Head of caudate nucleus (tissue), 42 donors: Measurements from ENCODE around the gene NDUFAF2.
"Not testable (repeated sequence)": the region's sequence is repeated elsewhere in the genome, so short reads cannot be mapped to it uniquely, and the experiment has no call there.

Experiments used
- DNase-seq, 42 donors: peaks; one replicate each; pipeline versions ENCODE4 v3.0.0 to v3.0.0-alpha.2; 2020 to 2021; ENCODE audit warnings: mixed read lengths in 7 of 42
- intact Hi-C: fragments of 100-400 bp; cut with DNase I; formaldehyde crosslinking; loops from one replicate; pipeline ENCODE4 v1.15.0; 2022

The NDUFAF2 gene

GRCh38 chr5:61093046-61093771 lies 148.2 kb downstream of the NDUFAF2 start:
- intact Hi-C loops, DNase-seq: not testable (repeated sequence)

- intact Hi-C loops, result no loop called here
- DNase-seq, result no peak
Observed at GRCh38 chr5:61097465-61097864, 152.5 kb downstream of the NDUFAF2 start.

- intact Hi-C loops, result no loop called here
- DNase-seq, result no peak
Observed at GRCh38 chr5:61098251-61098995, 153.4 kb downstream of the NDUFAF2 start.

- DNase-seq, result no peak
- intact Hi-C loops, result no loop called here
Observed at GRCh38 chr5:61100437-61100836, 155.4 kb downstream of the NDUFAF2 start.

GRCh38 chr5:61114441-61114840 lies 169.4 kb downstream of the NDUFAF2 start:
- intact Hi-C loops, result no loop called here

GRCh38 chr5:61115968-61116367 lies 171.0 kb downstream of the NDUFAF2 start:
- no peak for DNase-seq
- intact Hi-C loops, result no loop called here

More at GRCh38 chr5:61114441-61114840, 169.4 kb downstream of the NDUFAF2 start:
- no peak for DNase-seq

DNA sequence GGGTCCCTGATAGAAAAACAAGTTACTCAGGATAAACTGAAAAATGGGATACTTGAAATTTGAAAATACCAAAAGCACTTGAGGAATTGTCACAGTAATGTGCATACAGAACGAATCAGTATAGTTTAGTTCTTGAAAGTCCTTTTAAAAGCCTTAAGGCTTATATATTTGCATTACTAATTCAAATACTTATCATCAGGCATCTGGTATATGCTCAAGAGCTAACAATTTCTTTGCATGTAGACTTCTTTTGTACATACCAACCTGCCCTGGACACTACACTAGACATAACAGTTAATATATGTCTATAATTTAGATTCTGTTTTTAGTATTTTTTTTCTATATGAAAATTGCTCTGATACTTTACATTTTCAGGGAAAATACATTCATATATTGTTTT lies 174.1 kb downstream of the NDUFAF2 start:
- no peak for DNase-seq
- intact Hi-C loops, result no loop called here

DNA sequence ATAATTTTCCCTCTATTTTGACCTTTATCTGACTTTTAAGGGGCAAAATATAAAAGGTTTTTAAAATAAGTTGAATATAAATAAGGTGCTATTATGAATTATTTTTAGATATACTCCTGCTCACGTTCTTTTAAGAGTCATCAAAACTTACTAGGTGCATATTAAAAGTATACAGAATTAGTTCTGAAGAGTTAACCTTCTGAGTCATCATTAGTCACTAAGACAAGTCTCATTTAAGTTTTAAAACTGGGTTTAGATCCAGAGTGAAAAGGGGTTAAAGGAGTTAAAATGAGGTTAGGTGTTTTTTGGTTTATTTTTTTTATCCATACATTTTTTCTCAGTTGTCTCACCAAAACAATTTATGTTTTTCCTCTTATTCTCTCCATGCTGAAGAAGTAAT lies 175.5 kb downstream of the NDUFAF2 start:
- intact Hi-C loops, result no loop called here

GRCh38 chr5:61123145-61123544 lies 178.1 kb downstream of the NDUFAF2 start:
- DNase-seq, result no peak
- intact Hi-C loops, result no loop called here

More for the DNA sequence above, 175.5 kb downstream of the NDUFAF2 start:
- no peak for DNase-seq

DNA sequence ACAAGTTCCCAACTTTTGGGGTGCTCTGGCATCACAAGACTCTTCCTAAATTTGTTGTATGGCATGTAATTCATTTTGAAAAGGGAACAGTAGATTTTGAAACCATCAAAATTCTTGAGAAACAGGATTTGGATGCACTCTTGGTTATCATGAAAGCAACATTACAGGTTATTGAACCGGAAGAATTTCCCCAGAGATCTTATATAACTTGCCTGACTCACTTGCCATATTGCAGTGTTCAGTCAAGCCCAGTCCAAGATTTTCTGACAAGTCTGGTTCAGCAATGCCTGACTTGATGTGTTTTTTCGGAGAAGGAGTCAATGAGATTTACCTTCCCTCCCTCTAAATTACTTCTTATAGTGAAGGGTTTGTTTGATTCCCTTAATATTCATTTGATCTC lies 185.3 kb downstream of the NDUFAF2 start:
- no peak for DNase-seq
- intact Hi-C loops, result no loop called here

DNA sequence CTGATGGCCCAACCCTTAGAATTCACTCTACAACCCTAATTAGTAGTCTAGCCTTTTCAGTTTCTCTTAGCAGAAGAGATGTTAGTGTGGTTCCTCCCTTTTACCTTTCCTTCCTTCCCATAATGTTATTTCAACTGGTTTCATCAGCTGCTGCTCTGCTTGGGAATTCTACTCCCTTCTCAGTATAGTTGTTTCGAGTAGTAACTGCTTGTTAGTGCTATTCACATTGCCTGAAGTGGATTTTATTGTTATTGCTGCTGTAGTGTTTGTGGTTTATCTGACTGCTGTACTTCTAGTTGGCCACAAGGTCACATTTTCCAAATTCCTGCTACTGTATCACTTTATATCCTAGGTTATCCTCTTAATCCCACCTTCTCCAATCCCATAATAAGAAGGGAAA lies 187.6 kb downstream of the NDUFAF2 start:
- intact Hi-C loops, result no loop called here
- no peak for DNase-seq

GRCh38 chr5:61137835-61138234 lies 192.8 kb downstream of the NDUFAF2 start:
- DNase-seq, result no peak
- intact Hi-C loops, result no loop called here

GRCh38 chr5:61139094-61139873 lies 194.3 kb downstream of the NDUFAF2 start:
- intact Hi-C loops, result no loop called here

GRCh38 chr5:61139931-61140330 lies 194.9 kb downstream of the NDUFAF2 start:
- DNase-seq, result no peak
- intact Hi-C loops, result no loop called here

More at GRCh38 chr5:61139094-61139873, 194.3 kb downstream of the NDUFAF2 start:
- no peak for DNase-seq

DNA sequence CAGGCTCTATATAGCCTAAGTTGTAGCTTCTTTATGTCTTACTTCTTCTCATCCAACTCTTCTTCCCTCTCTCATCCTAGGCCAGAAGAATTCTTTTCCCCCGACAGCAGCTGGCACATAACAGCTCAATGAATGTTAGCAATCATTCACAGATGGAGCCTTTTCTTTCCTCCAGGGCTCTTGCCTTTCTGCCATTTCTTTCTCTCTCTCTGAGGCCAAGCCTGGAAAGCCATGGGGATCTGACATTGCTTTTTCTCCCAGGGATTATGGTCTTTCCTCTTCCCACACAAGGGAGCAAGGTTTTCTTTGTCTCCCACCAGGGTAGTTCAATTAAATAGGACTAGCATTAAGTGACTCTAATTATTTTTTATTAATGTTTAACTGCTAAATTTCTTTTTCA lies 196.8 kb downstream of the NDUFAF2 start:
- intact Hi-C loops, result no loop called here
- no peak for DNase-seq

DNA sequence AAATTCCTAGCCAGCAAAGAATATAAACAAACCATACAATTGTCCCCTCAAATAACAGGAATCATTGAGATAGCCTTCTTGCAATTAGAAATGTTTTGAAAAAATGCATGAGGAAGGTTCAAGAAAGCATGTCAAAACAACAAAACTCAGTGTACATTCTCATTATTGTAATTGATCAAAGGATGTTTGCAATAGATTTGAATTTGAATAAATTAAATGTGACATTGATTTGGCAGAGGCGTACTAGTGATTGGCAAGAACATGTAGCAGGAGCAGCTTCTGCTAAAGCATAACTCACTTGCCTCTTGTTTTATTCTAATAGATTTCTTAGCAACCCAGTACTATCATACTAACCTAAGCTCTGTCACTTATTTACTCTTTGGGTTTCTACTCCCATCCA lies 197.4 kb downstream of the NDUFAF2 start:
- no peak for DNase-seq
- intact Hi-C loops, result no loop called here

DNA sequence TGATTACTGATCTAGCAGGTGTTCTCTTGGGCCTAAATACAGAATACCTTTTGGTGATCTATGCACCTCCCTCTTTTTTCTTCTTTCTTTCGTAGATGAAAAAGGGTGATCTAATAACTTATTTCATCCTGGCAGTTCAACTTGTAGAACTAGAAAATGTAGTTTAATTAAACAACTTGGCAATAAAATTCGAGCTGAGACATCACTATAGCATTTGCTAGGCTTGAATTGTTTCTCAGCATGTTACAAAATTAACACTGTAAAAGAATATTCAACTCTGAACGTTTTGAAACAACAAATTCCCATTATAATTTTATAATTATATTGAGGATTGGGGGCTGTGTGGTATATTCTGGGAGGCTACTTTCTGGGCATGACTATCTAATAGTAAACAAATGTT lies 197.8 kb downstream of the NDUFAF2 start:
- intact Hi-C loops, result no loop called here

GRCh38 chr5:61148515-61148914 lies 203.5 kb downstream of the NDUFAF2 start:
- intact Hi-C loops, result no loop called here
- no peak for DNase-seq

More for the DNA sequence above, 197.8 kb downstream of the NDUFAF2 start:
- DNase-seq, result no peak

- intact Hi-C loops, result no loop called here
Observed at GRCh38 chr5:61151893-61152292, 206.9 kb downstream of the NDUFAF2 start.

DNA sequence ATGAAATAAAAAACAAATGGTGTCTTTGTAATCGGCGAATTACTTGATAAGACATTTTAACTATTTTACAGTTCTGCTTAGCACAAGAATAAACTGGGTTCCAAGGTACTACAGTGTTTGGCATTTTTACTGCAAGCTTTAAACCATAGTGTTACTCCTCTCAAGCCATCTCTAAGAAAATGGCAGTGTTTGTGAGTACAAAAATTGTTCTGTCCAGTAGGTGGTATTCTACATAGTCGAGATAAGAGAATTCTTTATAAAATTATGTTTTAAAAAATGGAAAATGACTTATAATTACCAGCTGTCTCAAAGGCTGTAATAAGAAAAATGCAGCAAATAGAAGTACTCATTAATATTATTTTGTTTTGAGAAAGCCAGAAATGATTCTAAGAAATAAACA lies 214.1 kb downstream of the NDUFAF2 start:
- DNase-seq, result no peak
- intact Hi-C loops, result no loop called here

More at GRCh38 chr5:61151893-61152292, 206.9 kb downstream of the NDUFAF2 start:
- DNase-seq, result no peak
